Fibroblast of the aortic adventitia (primary cell): Measurements from ENCODE around the gene DVL1. TPM values are rescaled to one million over a fixed set of nuclear protein-coding genes. Genes with fewer than 3 reads are reported as not detected.
A peak's percentile ranks its signal among the peaks of the same experiment; 100 is the strongest.

Source experiments
- DNase-seq: peaks from one replicate; pipeline ENCODE4 v3.0.0-alpha.2; 2010; ENCODE audit warnings: low read depth
- H3K4me3 ChIP-seq: 2 replicates; pipeline ENCODE4 v1.5.1; 2011; ENCODE audit warnings: low read depth, mild to moderate bottlenecking, control low read depth, low read length, moderate library complexity
- total RNA-seq: library from RNA; depleted of rRNA; stranded (reverse); fragments of >200 nt; gene quantifications from 2 replicates; pipeline ENCODE4 v1.2.3, GENCODE V29; 2012; ENCODE audit warnings: low replicate concordance
- TF ChIP-seq, protein P1 (sequence below): IDR thresholded peaks from 2 replicates; pipeline ENCODE4 v1.5.1; 2011; ENCODE audit warnings: mild to moderate bottlenecking, low read length, control low read depth, inconsistent platforms; ENCODE audit not compliant: insufficient read depth

The DVL1 gene
- total RNA-seq, 1 donor, result 89.0 TPM

DNA sequence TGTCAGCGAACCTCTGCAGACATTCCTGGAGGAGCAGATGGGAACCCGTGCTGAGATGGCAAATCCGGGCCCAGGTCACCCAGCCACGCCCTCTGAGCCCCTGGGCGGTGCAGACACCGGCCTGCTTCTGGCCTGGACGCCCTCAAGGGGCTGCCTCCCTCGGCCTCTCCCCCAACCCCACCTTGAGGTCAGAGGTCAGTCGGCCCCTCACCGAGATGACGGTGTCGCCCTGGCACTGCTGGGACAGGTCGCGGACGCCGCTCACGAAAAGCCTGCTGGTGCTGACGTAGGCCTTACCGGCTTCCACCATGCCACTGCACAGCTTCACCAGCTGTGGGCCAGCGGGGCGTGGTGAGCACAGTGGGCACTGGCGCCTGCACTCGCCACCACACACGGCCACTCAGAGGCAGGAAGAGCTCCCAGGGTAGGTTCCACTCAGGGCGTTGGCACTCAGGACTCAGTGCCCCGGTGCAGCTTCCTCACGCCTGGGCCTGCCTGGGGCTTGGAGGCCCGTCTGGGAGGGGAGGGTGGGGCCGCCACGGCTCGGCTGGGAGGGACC is 46.2 kb downstream of the DVL1 start:
- DNase-seq, result no peak
- TF ChIP-seq, protein P1, sequence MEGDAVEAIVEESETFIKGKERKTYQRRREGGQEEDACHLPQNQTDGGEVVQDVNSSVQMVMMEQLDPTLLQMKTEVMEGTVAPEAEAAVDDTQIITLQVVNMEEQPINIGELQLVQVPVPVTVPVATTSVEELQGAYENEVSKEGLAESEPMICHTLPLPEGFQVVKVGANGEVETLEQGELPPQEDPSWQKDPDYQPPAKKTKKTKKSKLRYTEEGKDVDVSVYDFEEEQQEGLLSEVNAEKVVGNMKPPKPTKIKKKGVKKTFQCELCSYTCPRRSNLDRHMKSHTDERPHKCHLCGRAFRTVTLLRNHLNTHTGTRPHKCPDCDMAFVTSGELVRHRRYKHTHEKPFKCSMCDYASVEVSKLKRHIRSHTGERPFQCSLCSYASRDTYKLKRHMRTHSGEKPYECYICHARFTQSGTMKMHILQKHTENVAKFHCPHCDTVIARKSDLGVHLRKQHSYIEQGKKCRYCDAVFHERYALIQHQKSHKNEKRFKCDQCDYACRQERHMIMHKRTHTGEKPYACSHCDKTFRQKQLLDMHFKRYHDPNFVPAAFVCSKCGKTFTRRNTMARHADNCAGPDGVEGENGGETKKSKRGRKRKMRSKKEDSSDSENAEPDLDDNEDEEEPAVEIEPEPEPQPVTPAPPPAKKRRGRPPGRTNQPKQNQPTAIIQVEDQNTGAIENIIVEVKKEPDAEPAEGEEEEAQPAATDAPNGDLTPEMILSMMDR, result no peak
- H3K4me3 ChIP-seq, result no peak overlapping the region

DNA sequence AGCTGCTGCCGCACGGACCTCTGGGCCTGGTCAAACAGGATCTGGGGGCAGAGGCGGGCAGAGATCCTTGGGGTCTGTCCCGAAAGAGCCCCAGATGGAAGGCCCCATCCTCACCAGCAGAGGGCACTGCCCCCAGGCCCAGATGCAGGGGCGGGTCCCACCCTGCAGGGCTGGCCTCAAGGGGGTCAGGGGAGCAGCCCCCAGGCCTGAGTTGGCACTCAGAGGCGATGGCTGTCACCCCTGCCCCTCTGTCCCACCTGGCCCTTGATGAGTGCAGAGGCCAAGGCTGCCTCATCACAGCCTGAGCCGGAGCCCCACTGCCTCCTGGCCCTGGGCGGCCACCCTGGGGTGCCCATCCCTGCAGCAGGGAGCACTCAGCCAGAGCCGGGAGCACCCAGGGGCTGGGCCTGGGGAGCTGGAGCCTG is 47.2 kb downstream of the DVL1 start:
- no peak for DNase-seq
- TF ChIP-seq, protein P1, result peak; percentile 41
- no peak overlapping the region for H3K4me3 ChIP-seq

DNA sequence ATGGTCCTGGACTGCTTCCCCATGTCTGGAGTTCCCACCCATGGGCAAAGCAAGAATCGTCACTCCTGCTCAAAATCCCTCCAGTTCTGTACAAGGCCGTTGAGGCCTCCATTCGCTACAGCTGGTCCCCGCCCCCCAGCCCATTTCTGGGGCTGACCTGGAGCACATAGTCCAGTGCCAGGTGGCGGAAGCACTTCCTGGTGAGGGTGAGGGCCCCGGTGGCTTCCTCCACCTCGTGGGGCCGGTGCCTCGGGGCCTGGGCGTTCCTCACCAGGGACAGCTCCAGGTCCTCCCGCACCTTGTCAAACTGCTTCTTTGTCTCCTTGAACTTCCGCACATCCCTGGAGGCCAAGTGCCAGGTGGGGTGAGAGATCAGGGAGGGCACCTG is 48.9 kb downstream of the DVL1 start:
- DNase-seq, result no peak
- TF ChIP-seq, protein P1, result no peak
- H3K4me3 ChIP-seq, result no peak overlapping the region

DNA sequence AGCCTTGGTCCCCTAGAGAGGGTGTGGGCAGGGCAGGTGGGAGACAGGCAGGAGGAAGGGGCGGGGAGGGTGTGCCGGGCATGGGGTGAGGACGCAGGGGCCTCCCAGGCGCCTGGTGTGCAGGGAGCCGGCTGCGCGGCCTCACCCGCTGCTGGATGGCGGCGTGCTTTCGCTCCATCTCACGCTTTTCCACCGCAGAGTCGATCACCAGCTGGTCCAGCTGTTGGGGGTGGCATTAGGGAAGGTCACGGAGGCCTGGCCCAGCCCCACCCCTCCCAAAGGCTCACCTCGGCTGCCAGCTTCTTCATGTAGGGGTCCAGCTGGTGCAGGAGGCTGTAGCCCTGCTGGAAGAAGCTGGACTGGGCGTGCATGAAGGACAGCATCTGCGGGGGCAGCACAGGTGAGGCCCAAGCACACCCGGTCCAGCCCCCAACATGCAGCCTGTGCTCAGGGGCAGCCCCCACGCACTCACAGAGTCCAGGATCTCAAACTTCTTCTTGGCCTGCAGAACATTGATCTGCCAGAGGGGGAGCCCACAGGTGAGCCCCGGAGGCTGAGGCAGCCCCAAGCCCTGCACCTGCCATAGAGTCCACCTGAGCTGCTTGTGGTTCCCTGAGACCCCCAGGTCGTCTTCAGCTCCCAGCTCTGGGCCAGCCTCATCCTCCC is 49.4 kb downstream of the DVL1 start:
- TF ChIP-seq, protein P1, result peak; percentile 31

DNA sequence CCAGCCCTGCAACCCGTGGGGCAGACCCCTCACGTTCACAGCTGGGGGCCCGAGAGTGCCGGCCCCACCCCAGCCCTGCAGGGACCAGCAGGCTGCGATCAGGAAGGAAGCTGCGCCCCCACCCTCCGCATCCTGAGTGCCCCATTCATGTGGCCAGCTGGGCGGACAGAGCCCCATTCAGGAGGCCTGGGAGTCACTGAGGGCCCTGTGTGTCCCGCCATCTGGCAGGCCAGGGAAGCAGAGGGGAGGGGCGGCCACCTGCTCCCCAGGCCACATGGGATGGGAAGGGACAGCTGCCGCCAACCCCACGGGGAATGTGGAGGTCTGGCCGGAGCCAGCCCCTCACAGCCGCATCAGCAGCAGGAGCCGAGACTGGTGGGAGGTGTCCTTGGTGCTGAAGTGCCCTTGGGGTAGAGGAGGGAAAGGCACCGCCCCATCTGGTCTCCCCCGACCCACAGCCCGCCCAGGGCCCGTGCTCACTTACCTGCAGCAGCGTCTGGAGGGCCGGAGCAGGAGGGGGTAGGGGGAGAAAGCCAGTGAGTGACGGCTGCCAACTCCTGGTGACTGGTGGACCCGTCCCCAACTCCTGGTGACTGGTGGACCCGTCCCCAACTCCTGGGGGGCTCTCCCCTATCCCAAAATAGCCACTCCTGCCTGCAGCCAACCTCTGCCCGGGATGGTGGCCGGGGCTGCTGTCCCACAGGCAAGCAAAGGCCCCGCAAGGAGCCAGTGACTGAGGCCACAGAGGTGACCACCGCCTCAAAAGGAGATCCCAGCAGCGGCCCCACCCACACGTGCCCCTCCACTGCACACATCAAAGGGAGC is 50.1 kb downstream of the DVL1 start:
- DNase-seq, result no peak

More for the DNA sequence above, 49.4 kb downstream of the DVL1 start:
- DNase-seq, result no peak
- no peak overlapping the region for H3K4me3 ChIP-seq

DNA sequence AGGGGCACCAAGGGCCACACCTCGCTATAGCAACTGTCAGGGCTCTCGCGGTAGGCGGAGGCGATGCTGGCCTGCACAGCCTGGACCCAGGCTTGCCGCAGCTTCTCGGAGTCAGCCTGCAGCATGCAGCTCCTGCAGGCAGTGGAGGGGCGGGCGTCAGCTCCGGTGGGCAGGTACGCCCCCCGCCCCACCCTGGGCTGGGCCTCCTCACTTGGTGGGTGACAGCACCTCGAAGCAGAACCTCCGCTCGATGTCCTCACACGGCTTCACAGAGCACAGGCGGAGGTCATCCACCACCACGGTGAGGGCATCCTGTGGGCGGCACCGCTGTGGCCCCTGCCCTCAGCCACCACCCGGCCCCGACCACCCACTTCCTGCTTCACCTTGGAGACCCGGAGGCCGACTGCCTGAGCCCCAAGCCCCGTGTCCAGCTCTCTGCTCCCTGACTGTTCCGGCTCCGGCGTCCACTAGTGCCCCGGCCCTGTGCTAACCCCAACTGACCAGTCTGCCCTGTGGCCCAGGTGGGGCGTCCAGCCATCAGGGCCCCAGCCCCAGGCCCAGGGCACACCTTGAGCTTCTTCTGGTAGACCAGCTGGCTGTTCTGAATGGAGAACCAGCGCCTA is 51.3 kb downstream of the DVL1 start:
- TF ChIP-seq, protein P1, result no peak
- no peak overlapping the region for H3K4me3 ChIP-seq
- no peak for DNase-seq

More for the DNA sequence above, 50.1 kb downstream of the DVL1 start:
- TF ChIP-seq, protein P1, result no peak
- no peak overlapping the region for H3K4me3 ChIP-seq
